ENCODE data around the gene SCYL2.
"Not testable (repeated sequence)": the region's sequence is repeated elsewhere in the genome, so short reads cannot be mapped to it uniquely, and the experiment has no call there.

Gene SCYL2

GRCh38 chr12:100266835-100267602, at the start of gene SCYL2, which contains the start of gene DEPDC4:
TSS of gene SCYL2 (plus strand) at chr12:100267177. CDS start at chr12:100282971, 15,794 bp downstream.
TSS of gene DEPDC4 (minus strand) at chr12:100267079. CDS start at chr12:100267076, 3 bp downstream.
- DNase-seq, result peak; percentile 86 to 89

- DNase-seq, result no peak
Observed at GRCh38 chr12:100219328-100220109, 47.5 kb upstream of the SCYL2 start.

GRCh38 chr12:100221523-100221922, 45.5 kb upstream of the SCYL2 start:
- DNase-seq, result no peak

- DNase-seq, result not testable (repeated sequence)
Observed at GRCh38 chr12:100222173-100222572, 44.8 kb upstream of the SCYL2 start.

GRCh38 chr12:100225491-100225890, 41.5 kb upstream of the SCYL2 start:
- DNase-seq, result no peak

GRCh38 chr12:100229036-100229635, 37.8 kb upstream of the SCYL2 start:
- no peak for DNase-seq

- DNase-seq, result no peak
Observed at GRCh38 chr12:100229876-100230275, 37.1 kb upstream of the SCYL2 start.

- DNase-seq, result not testable (repeated sequence)
Observed at GRCh38 chr12:100231873-100232272, 35.1 kb upstream of the SCYL2 start.

GRCh38 chr12:100234166-100234565, 32.8 kb upstream of the SCYL2 start:
- no peak for DNase-seq

GRCh38 chr12:100234591-100235304, 32.2 kb upstream of the SCYL2 start:
- peak in 1 of 2 experiments; percentile 4 for DNase-seq

- DNase-seq, result no peak
Observed at GRCh38 chr12:100238801-100239200, 28.2 kb upstream of the SCYL2 start.

- no peak for DNase-seq
Observed at GRCh38 chr12:100239589-100239988, 27.4 kb upstream of the SCYL2 start.

GRCh38 chr12:100243137-100243536, 23.8 kb upstream of the SCYL2 start:
- DNase-seq, result no peak

GRCh38 chr12:100247765-100248164, 19.2 kb upstream of the SCYL2 start:
- no peak for DNase-seq

- DNase-seq, result no peak
Observed at GRCh38 chr12:100248886-100249285, 18.1 kb upstream of the SCYL2 start.

- no peak for DNase-seq
Observed at GRCh38 chr12:100249941-100250340, 17.0 kb upstream of the SCYL2 start.

GRCh38 chr12:100251917-100252316, 15.1 kb upstream of the SCYL2 start:
- no peak for DNase-seq

- no peak for DNase-seq
Observed at GRCh38 chr12:100253437-100253836, 13.5 kb upstream of the SCYL2 start.

GRCh38 chr12:100254876-100255275, 12.1 kb upstream of the SCYL2 start:
- no peak for DNase-seq

- no peak for DNase-seq
Observed at GRCh38 chr12:100258127-100258526, 8.8 kb upstream of the SCYL2 start.

- DNase-seq, result no peak
Observed at GRCh38 chr12:100263131-100263530, 3.8 kb upstream of the SCYL2 start.

- DNase-seq, result not testable (repeated sequence)
Observed at GRCh38 chr12:100265107-100265506, 1.9 kb upstream of the SCYL2 start.
